MG63 (cell line): ENCODE measurements around the gene PER1. TPM values are rescaled to one million over a fixed set of nuclear protein-coding genes. Genes with fewer than 3 reads are reported as not detected.
"Not testable (repeated sequence)": the region's sequence is repeated elsewhere in the genome, so short reads cannot be mapped to it uniquely, and the experiment has no call there.

Experiments
- DNase-seq: peaks from one replicate; pipeline ENCODE4 v3.0.0-alpha.2; 2020
- H3K27me3 ChIP-seq: fragments of 250-450 bp; sonication (Bioruptor Pico); 2 replicates; pipeline ENCODE4 v1.5.1; 2020; ENCODE audit warnings: mild to moderate bottlenecking, moderate library complexity
- H3K36me3 ChIP-seq: fragments of 250-450 bp; sonication (Bioruptor Pico); 2 replicates; pipeline ENCODE4 v1.5.1; 2020; ENCODE audit warnings: mild to moderate bottlenecking, moderate library complexity
- H3K4me3 ChIP-seq: fragments of 250-450 bp; sonication (Bioruptor Pico); 2 replicates; pipeline ENCODE4 v1.5.1; 2020; ENCODE audit warnings: mild to moderate bottlenecking, moderate library complexity
- H3K9me3 ChIP-seq: fragments of 250-450 bp; sonication (Bioruptor Pico); 2 replicates; pipeline ENCODE4 v1.5.1; 2020; ENCODE audit warnings: mild to moderate bottlenecking, moderate library complexity
- total RNA-seq: library from RNA; depleted of rRNA; stranded (reverse); fragments of >200 nt; shearing (Covaris generic); gene quantifications from 2 replicates; pipeline ENCODE4 v1.2.3, GENCODE V29; 2014; ENCODE audit warnings: low replicate concordance

Gene PER1
- total RNA-seq, 1 experiment from 2014 or later: 7.9 TPM

- Histone ChIP-seq H3K27me3 (peaks cover 28% of the 10 kb centered on the region), H3K4me3 (peak overlapping the region; percentile 80), H3K9me3 (no peaks in the 10 kb centered on the region), H3K36me3 (no peaks in the 10 kb centered on the region)
- DNase-seq: peak; percentile 74
Observed at GRCh38 chr17:8120520-8121406, 31.4 kb downstream of the PER1 start.

- peak; percentile 85 for DNase-seq
- no peaks in the 10 kb centered on the region for H3K9me3 ChIP-seq
- H3K4me3 ChIP-seq: peak overlapping the region; percentile 80
- peaks cover 25% of the 10 kb centered on the region for H3K27me3 ChIP-seq
- no peaks in the 10 kb centered on the region for H3K36me3 ChIP-seq
Observed at GRCh38 chr17:8119581-8120519, 32.4 kb downstream of the PER1 start.

GRCh38 chr17:8118769-8119580, 33.2 kb downstream of the PER1 start:
- H3K4me3 ChIP-seq: peak overlapping the region; percentile 80

GRCh38 chr17:8117980-8118768, 34.0 kb downstream of the PER1 start, which contains the start of gene ALOXE3:
Gene ALOXE3, minus strand, starts transcription at chr17:8118514. Its CDS starts 524 bp downstream, at chr17:8117990.
- H3K9me3 ChIP-seq: no peaks in the 10 kb centered on the region
- peak; percentile 66 for DNase-seq
- H3K4me3 ChIP-seq: peak within 1 kb of the TSS; percentile 80

More at GRCh38 chr17:8118769-8119580, 33.2 kb downstream of the PER1 start:
- no peaks in the 10 kb centered on the region for H3K9me3 ChIP-seq
- H3K27me3 ChIP-seq: peaks cover 17% of the 10 kb centered on the region
- peak; percentile 93 for DNase-seq
- no peaks in the 10 kb centered on the region for H3K36me3 ChIP-seq

GRCh38 chr17:8117367-8117979, 34.7 kb downstream of the PER1 start:
- Histone ChIP-seq H3K36me3 (no peaks in the 10 kb centered on the region), H3K27me3 (peaks cover 3% of the 10 kb centered on the region), H3K4me3 (peak overlapping the region; percentile 80), H3K9me3 (no peaks in the 10 kb centered on the region)
- no peak for DNase-seq

More at GRCh38 chr17:8117980-8118768, 34.0 kb downstream of the PER1 start, which contains the start of gene ALOXE3:
- Histone ChIP-seq H3K27me3 (peaks cover 9% of the 10 kb centered on the region), H3K36me3 (no peaks in the 10 kb centered on the region)

- H3K4me3 ChIP-seq: no peak overlapping the region
- H3K27me3 ChIP-seq: peaks cover 3% of the 10 kb centered on the region
- H3K36me3 ChIP-seq: no peaks in the 10 kb centered on the region
- DNase-seq: no peak
- H3K9me3 ChIP-seq: no peaks in the 10 kb centered on the region
Observed at GRCh38 chr17:8116776-8117175, 35.4 kb downstream of the PER1 start.

- no peak for DNase-seq
- peaks cover 3% of the 10 kb centered on the region; the same call in 1 of the 2 replicates for H3K27me3 ChIP-seq
- H3K36me3 ChIP-seq: no peaks in the 10 kb centered on the region
- H3K9me3 ChIP-seq: no peaks in the 10 kb centered on the region
- H3K4me3 ChIP-seq: no peak overlapping the region
Observed at GRCh38 chr17:8110907-8111306, 41.3 kb downstream of the PER1 start.

GRCh38 chr17:8110456-8110804, 41.8 kb downstream of the PER1 start:
- Histone ChIP-seq H3K27me3 (peaks cover 3% of the 10 kb centered on the region; the same call in 1 of the 2 replicates), H3K9me3 (no peaks in the 10 kb centered on the region), H3K4me3 (no peak overlapping the region), H3K36me3 (no peaks in the 10 kb centered on the region)
- no peak for DNase-seq

- peak; percentile 23 for DNase-seq
- Histone ChIP-seq H3K9me3 (no peaks in the 10 kb centered on the region), H3K27me3 (0 out of 2 replicates have a peak, but pooled peaks cover under 1% of the 10 kb centered on the region), H3K4me3 (no peak overlapping the region), H3K36me3 (no peaks in the 10 kb centered on the region)
Observed at GRCh38 chr17:8109661-8110455, 42.3 kb downstream of the PER1 start.

- H3K9me3 ChIP-seq: no peaks in the 10 kb centered on the region
- H3K4me3 ChIP-seq: no peak overlapping the region
- no peaks in the 10 kb centered on the region for H3K36me3 ChIP-seq
- H3K27me3 ChIP-seq: no peaks in the 10 kb centered on the region
- DNase-seq: no peak
Observed at GRCh38 chr17:8108972-8109660, 43.1 kb downstream of the PER1 start.

GRCh38 chr17:8106980-8107379, 45.2 kb downstream of the PER1 start:
- not testable (repeated sequence) for H3K27me3 ChIP-seq, H3K4me3 ChIP-seq, H3K9me3 ChIP-seq, DNase-seq, H3K36me3 ChIP-seq

- Histone ChIP-seq H3K9me3 (no peaks in the 10 kb centered on the region), H3K27me3 (no peaks in the 10 kb centered on the region), H3K36me3 (no peaks in the 10 kb centered on the region), H3K4me3 (no peak overlapping the region)
- DNase-seq: peak; percentile 32
Observed at GRCh38 chr17:8105957-8106398, 46.2 kb downstream of the PER1 start.

GRCh38 chr17:8104911-8105310, 47.3 kb downstream of the PER1 start:
- DNase-seq: no peak
- Histone ChIP-seq H3K36me3 (no peaks in the 10 kb centered on the region), H3K9me3 (no peaks in the 10 kb centered on the region), H3K4me3 (no peak overlapping the region), H3K27me3 (no peaks in the 10 kb centered on the region)

- H3K27me3 ChIP-seq: no peaks in the 10 kb centered on the region
- DNase-seq: peak; percentile 25
- no peaks in the 10 kb centered on the region for H3K36me3 ChIP-seq
- H3K9me3 ChIP-seq: no peaks in the 10 kb centered on the region
- no peak overlapping the region for H3K4me3 ChIP-seq
Observed at GRCh38 chr17:8103549-8103948, 48.7 kb downstream of the PER1 start.
